ENCODE data around the gene RESF1.
A peak's percentile ranks its signal among the peaks of the same experiment; 100 is the strongest.
"Not testable (repeated sequence)": the region's sequence is repeated elsewhere in the genome, so short reads cannot be mapped to it uniquely, and the experiment has no call there.

RESF1 gene

GRCh38 chr12:31948697-31949359, 10.4 kb upstream of the RESF1 start:
- not testable (repeated sequence) for H3K4me3 ChIP-seq (ENCODE audit: extremely low read depth, insufficient read depth, low read length, poor library complexity, severe bottlenecking); H3K4me1 ChIP-seq (ENCODE audit: control insufficient read depth, insufficient read depth, low read length, poor library complexity, severe bottlenecking); H3K27ac ChIP-seq (ENCODE audit: low read depth, low read length, severe bottlenecking); H3K36me3 ChIP-seq (ENCODE audit: control insufficient read depth, insufficient read depth, low read length)
- WGBS, 2 experiments (ENCODE audit: insufficient coverage in 2 of 2) = 100% methylated on average over 3 of the region's 3 CpGs
- peaks cover 35% of the 10 kb centered on the region for H3K9me3 ChIP-seq (ENCODE audit: control insufficient read depth, low read length)

- Histone ChIP-seq H3K36me3 (ENCODE audit: control insufficient read depth, insufficient read depth, low read length) (no peaks in the 10 kb centered on the region), H3K27ac (ENCODE audit: low read depth, low read length, severe bottlenecking) (no peak overlapping the region), H3K4me1 (ENCODE audit: control insufficient read depth, insufficient read depth, low read length, poor library complexity, severe bottlenecking) (no peaks in the 10 kb centered on the region), H3K9me3 (ENCODE audit: control insufficient read depth, low read length) (peaks cover 26% of the 10 kb centered on the region), H3K4me3 (ENCODE audit: extremely low read depth, insufficient read depth, low read length, poor library complexity, severe bottlenecking) (no peak overlapping the region)
- 82% methylated on average over 3 of the region's 4 CpGs; no CpG with 5 or more reads in 1 of the 2 experiments for WGBS, 2 experiments (ENCODE audit: insufficient coverage in 2 of 2)
These were observed 9.1 kb upstream of the RESF1 start for GRCh38 chr12:31950088-31950487.

GRCh38 chr12:31950492-31950891, 8.7 kb upstream of the RESF1 start:
- Histone ChIP-seq H3K36me3 (ENCODE audit: control insufficient read depth, insufficient read depth, low read length) (no peaks in the 10 kb centered on the region), H3K9me3 (ENCODE audit: control insufficient read depth, low read length) (peaks cover 26% of the 10 kb centered on the region), H3K4me1 (ENCODE audit: control insufficient read depth, insufficient read depth, low read length, poor library complexity, severe bottlenecking) (no peaks in the 10 kb centered on the region), H3K4me3 (ENCODE audit: extremely low read depth, insufficient read depth, low read length, poor library complexity, severe bottlenecking) (no peak overlapping the region), H3K27ac (ENCODE audit: low read depth, low read length, severe bottlenecking) (no peak overlapping the region)

GRCh38 chr12:31951008-31951407, 8.2 kb upstream of the RESF1 start:
- Histone ChIP-seq H3K36me3 (ENCODE audit: control insufficient read depth, insufficient read depth, low read length) (no peaks in the 10 kb centered on the region), H3K27ac (ENCODE audit: low read depth, low read length, severe bottlenecking) (no peak overlapping the region), H3K4me3 (ENCODE audit: extremely low read depth, insufficient read depth, low read length, poor library complexity, severe bottlenecking) (no peak overlapping the region), H3K4me1 (ENCODE audit: control insufficient read depth, insufficient read depth, low read length, poor library complexity, severe bottlenecking) (no peaks in the 10 kb centered on the region), H3K9me3 (ENCODE audit: control insufficient read depth, low read length) (peaks cover 26% of the 10 kb centered on the region)
- WGBS, 2 experiments (ENCODE audit: insufficient coverage in 2 of 2) = 75% methylated on average over 1 of the region's 4 CpGs; no CpG with 5 or more reads in 1 of the 2 experiments

- Histone ChIP-seq H3K9me3 (ENCODE audit: control insufficient read depth, low read length) (peaks cover 26% of the 10 kb centered on the region), H3K4me1 (ENCODE audit: control insufficient read depth, insufficient read depth, low read length, poor library complexity, severe bottlenecking) (no peaks in the 10 kb centered on the region), H3K36me3 (ENCODE audit: control insufficient read depth, insufficient read depth, low read length) (no peaks in the 10 kb centered on the region), H3K4me3 (ENCODE audit: extremely low read depth, insufficient read depth, low read length, poor library complexity, severe bottlenecking) (no peak overlapping the region), H3K27ac (ENCODE audit: low read depth, low read length, severe bottlenecking) (no peak overlapping the region)
- WGBS, 2 experiments (ENCODE audit: insufficient coverage in 2 of 2) = no CpG with 5 or more reads among the region's 2 CpGs
These were observed 7.3 kb upstream of the RESF1 start for GRCh38 chr12:31951939-31952338.

- H3K9me3 ChIP-seq (ENCODE audit: control insufficient read depth, low read length) = peaks cover 26% of the 10 kb centered on the region
- H3K36me3 ChIP-seq (ENCODE audit: control insufficient read depth, insufficient read depth, low read length) = no peaks in the 10 kb centered on the region
- H3K27ac ChIP-seq (ENCODE audit: low read depth, low read length, severe bottlenecking) = no peak overlapping the region
- no peak overlapping the region for H3K4me3 ChIP-seq (ENCODE audit: extremely low read depth, insufficient read depth, low read length, poor library complexity, severe bottlenecking)
- 84 to 100% methylated on average over 2 to 4 of the region's 5 CpGs for WGBS, 2 experiments (ENCODE audit: insufficient coverage in 2 of 2)
- H3K4me1 ChIP-seq (ENCODE audit: control insufficient read depth, insufficient read depth, low read length, poor library complexity, severe bottlenecking) = no peaks in the 10 kb centered on the region
These were observed 6.8 kb upstream of the RESF1 start for GRCh38 chr12:31952418-31952817.

GRCh38 chr12:31954925-31955858, 4.0 kb upstream of the RESF1 start:
- H3K36me3 ChIP-seq (ENCODE audit: control insufficient read depth, insufficient read depth, low read length) = no peaks in the 10 kb centered on the region

GRCh38 chr12:31958569-31959160, 550 bp upstream of the RESF1 start:
- H3K27ac ChIP-seq (ENCODE audit: low read depth, low read length, severe bottlenecking) = peak overlapping the region; percentile 87
- peaks cover 32% of the 10 kb centered on the region for H3K36me3 ChIP-seq (ENCODE audit: control insufficient read depth, insufficient read depth, low read length)
- 20 to 26% methylated on average over 7 of the region's 10 CpGs for WGBS, 2 experiments (ENCODE audit: insufficient coverage in 2 of 2)
- no peaks in the 10 kb centered on the region for H3K9me3 ChIP-seq (ENCODE audit: control insufficient read depth, low read length)
- peaks cover 8% of the 10 kb centered on the region for H3K4me1 ChIP-seq (ENCODE audit: control insufficient read depth, insufficient read depth, low read length, poor library complexity, severe bottlenecking)
- H3K4me3 ChIP-seq (ENCODE audit: extremely low read depth, insufficient read depth, low read length, poor library complexity, severe bottlenecking) = peak overlapping the region; percentile 67

More at GRCh38 chr12:31954925-31955858, 4.0 kb upstream of the RESF1 start:
- no peaks in the 10 kb centered on the region for H3K9me3 ChIP-seq (ENCODE audit: control insufficient read depth, low read length)
- peaks cover 3% of the 10 kb centered on the region for H3K4me1 ChIP-seq (ENCODE audit: control insufficient read depth, insufficient read depth, low read length, poor library complexity, severe bottlenecking)
- H3K4me3 ChIP-seq (ENCODE audit: extremely low read depth, insufficient read depth, low read length, poor library complexity, severe bottlenecking) = no peak overlapping the region
- no peak overlapping the region for H3K27ac ChIP-seq (ENCODE audit: low read depth, low read length, severe bottlenecking)
- 96 to 100% methylated on average over 7 of the region's 7 CpGs for WGBS, 2 experiments (ENCODE audit: insufficient coverage in 2 of 2)

- WGBS, 2 experiments (ENCODE audit: insufficient coverage in 2 of 2) = 1% methylated on average over 30 to 42 of the region's 47 CpGs
- Histone ChIP-seq H3K4me1 (ENCODE audit: control insufficient read depth, insufficient read depth, low read length, poor library complexity, severe bottlenecking) (peaks cover 8% of the 10 kb centered on the region), H3K27ac (ENCODE audit: low read depth, low read length, severe bottlenecking) (peak overlapping the region; percentile 87), H3K4me3 (ENCODE audit: extremely low read depth, insufficient read depth, low read length, poor library complexity, severe bottlenecking) (peak overlapping the region; percentile 67), H3K9me3 (ENCODE audit: control insufficient read depth, low read length) (no peaks in the 10 kb centered on the region), H3K36me3 (ENCODE audit: control insufficient read depth, insufficient read depth, low read length) (peaks cover 44% of the 10 kb centered on the region)
These were observed 631 bp downstream of the RESF1 start for GRCh38 chr12:31959701-31960391.

GRCh38 chr12:31961137-31961536, 1.9 kb downstream of the RESF1 start:
- 72 to 89% methylated on average over 2 of the region's 2 CpGs for WGBS, 2 experiments (ENCODE audit: insufficient coverage in 2 of 2)
- no peaks in the 10 kb centered on the region for H3K9me3 ChIP-seq (ENCODE audit: control insufficient read depth, low read length)
- H3K27ac ChIP-seq (ENCODE audit: low read depth, low read length, severe bottlenecking) = no peak overlapping the region
- peaks cover 57% of the 10 kb centered on the region for H3K36me3 ChIP-seq (ENCODE audit: control insufficient read depth, insufficient read depth, low read length)
- peak overlapping the region; percentile 67 for H3K4me3 ChIP-seq (ENCODE audit: extremely low read depth, insufficient read depth, low read length, poor library complexity, severe bottlenecking)
- peaks cover 8% of the 10 kb centered on the region for H3K4me1 ChIP-seq (ENCODE audit: control insufficient read depth, insufficient read depth, low read length, poor library complexity, severe bottlenecking)
